Cardiac muscle cell (in vitro differentiated cells and primary cell): ENCODE measurements around the gene N4BP2. TPM values are rescaled to one million over a fixed set of nuclear protein-coding genes. Genes with fewer than 3 reads are reported as not detected.
"Not testable (repeated sequence)": the region's sequence is repeated elsewhere in the genome, so short reads cannot be mapped to it uniquely, and the experiment has no call there.

Experiments
- DNase-seq, 2 donors: peaks; one replicate each; pipeline versions ENCODE4 v3.0.0 to v3.0.0-alpha.2; 2010 to 2017; ENCODE audit warnings: low read depth in 1 of 2, low spot score in 1 of 2
- H3K27ac ChIP-seq: fragments of 200-600 bp; sonication (generic); 2 replicates; pipeline ENCODE4 v1.5.1; 2016
- H3K27me3 ChIP-seq: fragments of 200-600 bp; sonication (generic); 2 replicates; pipeline ENCODE4 v1.6.0; 2016; ENCODE audit warnings: control low read depth
- H3K36me3 ChIP-seq: fragments of 200-600 bp; sonication (generic); 2 replicates; pipeline ENCODE4 v1.5.1; 2016; ENCODE audit warnings: control low read depth
- H3K4me1 ChIP-seq: fragments of 200-600 bp; sonication (generic); 2 replicates; pipeline ENCODE4 v1.8.1; 2017; ENCODE audit warnings: low read depth, mild to moderate bottlenecking, mixed run types
- H3K4me3 ChIP-seq: fragments of 200-600 bp; sonication (generic); 2 replicates; pipeline ENCODE4 v1.5.1; 2016; ENCODE audit warnings: mild to moderate bottlenecking
- H3K9me3 ChIP-seq: fragments of 200-600 bp; sonication (generic); 2 replicates; pipeline ENCODE4 v1.5.1; 2017; ENCODE audit warnings: low read depth, mild to moderate bottlenecking, control low read depth
- polyA plus RNA-seq: library from polyadenylated mRNA; unstranded; fragments of >200 nt; fragmentation: Nextera tagmentation; extraction: Ambion mirVana; gene quantifications from 2 replicates; pipeline ENCODE4 v1.2.1, GENCODE V29; 2016
- total RNA-seq: library from RNA; depleted of rRNA; stranded (reverse); fragments of >200 nt; gene quantifications from 2 replicates; pipeline ENCODE4 v1.2.3, GENCODE V29; 2016
- TF ChIP-seq, protein P1 (sequence below): IDR thresholded peaks from 2 replicates; pipeline ENCODE4 v1.5.1; 2012; ENCODE audit warnings: low read depth, mild to moderate bottlenecking, low read length

N4BP2 gene
- total and polyA plus RNA-seq, 2 experiments from 2014 or later = 22.1 to 27.9 TPM

DNA sequence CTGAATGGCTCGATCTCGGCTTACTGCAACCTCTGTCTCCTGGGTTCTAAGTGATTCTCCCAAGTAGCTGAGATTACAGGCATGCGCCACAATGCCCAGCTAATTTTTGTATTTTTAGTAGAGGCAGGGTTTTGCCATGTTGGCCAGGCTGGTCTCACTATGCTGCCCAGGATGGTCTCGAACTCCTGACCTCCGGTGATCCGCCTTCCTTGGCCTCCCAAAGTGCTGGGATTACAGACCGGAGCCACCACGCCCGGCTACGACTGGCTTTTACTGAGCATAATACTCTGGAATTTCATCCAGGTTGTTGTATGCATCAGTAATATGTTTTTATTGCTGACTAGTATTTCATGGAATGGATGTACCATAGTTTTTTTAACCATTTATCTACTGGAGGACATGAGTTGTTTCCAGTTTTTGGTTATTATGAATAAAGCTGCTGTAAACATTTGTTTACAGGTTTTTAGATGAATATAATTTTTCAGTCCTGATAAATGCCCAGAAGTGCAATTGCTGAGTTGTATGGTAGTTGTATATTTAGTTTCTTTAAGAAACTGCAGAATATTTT, 31.2 kb downstream of the N4BP2 start:
- H3K27ac ChIP-seq = no peak overlapping the region
- H3K36me3 ChIP-seq = no peaks in the 10 kb centered on the region
- no peaks in the 10 kb centered on the region for H3K27me3 ChIP-seq
- TF ChIP-seq, protein P1, sequence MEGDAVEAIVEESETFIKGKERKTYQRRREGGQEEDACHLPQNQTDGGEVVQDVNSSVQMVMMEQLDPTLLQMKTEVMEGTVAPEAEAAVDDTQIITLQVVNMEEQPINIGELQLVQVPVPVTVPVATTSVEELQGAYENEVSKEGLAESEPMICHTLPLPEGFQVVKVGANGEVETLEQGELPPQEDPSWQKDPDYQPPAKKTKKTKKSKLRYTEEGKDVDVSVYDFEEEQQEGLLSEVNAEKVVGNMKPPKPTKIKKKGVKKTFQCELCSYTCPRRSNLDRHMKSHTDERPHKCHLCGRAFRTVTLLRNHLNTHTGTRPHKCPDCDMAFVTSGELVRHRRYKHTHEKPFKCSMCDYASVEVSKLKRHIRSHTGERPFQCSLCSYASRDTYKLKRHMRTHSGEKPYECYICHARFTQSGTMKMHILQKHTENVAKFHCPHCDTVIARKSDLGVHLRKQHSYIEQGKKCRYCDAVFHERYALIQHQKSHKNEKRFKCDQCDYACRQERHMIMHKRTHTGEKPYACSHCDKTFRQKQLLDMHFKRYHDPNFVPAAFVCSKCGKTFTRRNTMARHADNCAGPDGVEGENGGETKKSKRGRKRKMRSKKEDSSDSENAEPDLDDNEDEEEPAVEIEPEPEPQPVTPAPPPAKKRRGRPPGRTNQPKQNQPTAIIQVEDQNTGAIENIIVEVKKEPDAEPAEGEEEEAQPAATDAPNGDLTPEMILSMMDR = no peak
- H3K9me3 ChIP-seq = no peaks in the 10 kb centered on the region
- no peaks in the 10 kb centered on the region for H3K4me1 ChIP-seq
- H3K4me3 ChIP-seq = no peak overlapping the region
- DNase-seq = no peak

DNA sequence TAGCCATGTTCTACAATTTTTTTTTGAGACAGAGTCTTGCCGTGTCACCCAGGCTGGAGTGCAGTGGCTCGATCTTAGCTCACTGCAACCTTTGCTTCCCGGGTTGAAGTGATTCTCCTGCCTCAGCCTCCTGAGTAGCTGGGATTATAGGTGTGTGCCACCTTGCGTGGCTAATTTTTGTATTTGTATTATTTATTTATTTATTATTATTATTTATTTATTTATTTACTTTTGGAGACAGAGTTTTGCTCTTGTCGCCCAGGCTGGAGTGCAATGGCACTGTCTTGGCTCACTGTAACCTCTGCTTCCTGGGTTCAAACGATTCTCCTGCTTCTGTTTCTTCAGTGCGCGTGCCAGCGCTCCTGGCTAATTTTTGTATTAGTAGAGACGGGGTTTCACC, 36.8 kb downstream of the N4BP2 start:
- not testable (repeated sequence) for DNase-seq, H3K4me3 ChIP-seq, H3K27ac ChIP-seq, H3K36me3 ChIP-seq, H3K9me3 ChIP-seq, H3K4me1 ChIP-seq, H3K27me3 ChIP-seq

DNA sequence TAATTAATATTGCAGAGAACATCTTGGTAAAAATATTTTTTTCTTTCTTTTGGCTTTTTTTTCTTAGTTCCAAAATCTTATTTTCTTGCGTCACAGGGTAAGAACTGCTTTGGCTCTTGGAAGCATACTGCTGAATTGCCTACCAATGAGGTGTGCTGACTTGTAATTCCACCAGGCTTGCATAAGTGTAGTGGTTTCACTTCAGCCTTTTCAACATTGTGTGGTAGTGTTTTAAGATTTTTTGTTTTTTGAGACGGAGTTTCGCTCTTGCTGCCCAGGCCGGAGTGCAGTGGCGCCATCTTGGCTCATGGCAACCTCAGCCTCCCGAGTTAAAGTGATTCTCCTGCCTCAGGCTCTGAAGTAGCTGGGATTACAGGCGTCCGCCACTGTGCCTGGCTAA, 42.4 kb downstream of the N4BP2 start:
- Histone ChIP-seq H3K4me1 (no peaks in the 10 kb centered on the region), H3K27ac (no peak overlapping the region), H3K4me3 (no peak overlapping the region), H3K36me3 (peaks cover 7% of the 10 kb centered on the region), H3K27me3 (no peaks in the 10 kb centered on the region), H3K9me3 (no peaks in the 10 kb centered on the region)
- peak in 1 of 2 donors; percentile 4 for DNase-seq
- TF ChIP-seq, protein P1 = no peak

DNA sequence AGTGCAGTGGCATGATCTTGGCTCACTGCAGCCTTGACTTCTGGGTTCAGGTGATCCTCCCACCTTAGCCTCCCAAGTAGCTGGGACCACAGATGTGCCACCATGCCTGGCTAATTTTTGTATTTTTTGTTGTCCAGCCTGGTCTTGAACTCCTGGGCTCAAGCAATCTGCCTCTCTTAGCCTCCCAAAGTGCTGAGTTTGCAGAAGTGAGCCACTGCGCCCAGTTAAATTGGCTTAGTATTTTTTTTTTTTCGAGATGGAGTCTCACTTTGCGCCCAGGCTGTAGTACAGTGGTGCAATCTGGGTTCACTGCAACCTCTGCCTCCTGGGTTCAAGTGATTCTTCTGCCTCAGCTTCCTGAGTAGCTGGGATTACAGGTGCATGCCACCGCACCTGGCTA, 50.5 kb downstream of the N4BP2 start:
- H3K27ac ChIP-seq, H3K9me3 ChIP-seq, H3K27me3 ChIP-seq, DNase-seq, H3K4me1 ChIP-seq, H3K4me3 ChIP-seq: not testable (repeated sequence)
- H3K36me3 ChIP-seq = peaks cover 18% of the 10 kb centered on the region

DNA sequence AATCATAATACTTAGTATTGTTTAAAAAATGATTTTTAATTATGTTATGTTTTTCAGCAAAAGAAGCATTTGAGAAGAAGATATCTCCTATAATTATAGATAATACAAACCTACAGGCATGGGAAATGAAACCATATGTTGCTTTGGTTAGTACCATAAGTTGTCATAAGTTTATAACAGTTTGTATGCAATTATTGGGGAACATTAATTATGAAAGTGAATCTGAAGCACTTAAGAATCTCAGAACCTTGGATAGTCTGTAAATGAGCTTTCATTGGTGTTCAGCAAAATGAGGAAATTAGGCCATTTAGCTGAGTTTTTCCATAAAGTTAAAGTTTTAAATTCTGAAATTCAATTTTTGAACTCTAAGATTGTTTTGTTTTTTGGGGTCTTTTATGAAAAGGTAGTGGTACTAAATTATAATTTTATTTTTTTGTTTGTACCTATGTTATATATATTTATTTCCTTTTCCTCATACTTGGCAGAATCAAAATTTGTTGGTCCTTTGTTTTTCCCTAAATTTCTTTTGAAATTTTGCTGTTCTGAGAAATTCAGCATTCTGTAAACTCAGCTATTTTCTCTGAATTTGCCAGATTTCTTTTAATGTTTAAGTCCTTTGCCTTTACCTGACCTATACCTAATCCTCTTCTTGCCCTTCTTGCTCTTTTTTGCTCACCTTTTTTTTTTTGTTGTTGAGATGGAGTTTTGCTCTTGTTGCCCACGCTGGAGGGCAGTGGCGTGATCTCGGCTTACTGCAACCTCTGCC, 55.6 kb downstream of the N4BP2 start:
- H3K27ac ChIP-seq = no peak overlapping the region
- TF ChIP-seq, protein P1 = no peak
- no peaks in the 10 kb centered on the region for H3K4me1 ChIP-seq
- peaks cover 15% of the 10 kb centered on the region for H3K36me3 ChIP-seq
- DNase-seq = no peak
- H3K4me3 ChIP-seq = no peak overlapping the region
- no peaks in the 10 kb centered on the region for H3K9me3 ChIP-seq
- H3K27me3 ChIP-seq = no peaks in the 10 kb centered on the region

DNA sequence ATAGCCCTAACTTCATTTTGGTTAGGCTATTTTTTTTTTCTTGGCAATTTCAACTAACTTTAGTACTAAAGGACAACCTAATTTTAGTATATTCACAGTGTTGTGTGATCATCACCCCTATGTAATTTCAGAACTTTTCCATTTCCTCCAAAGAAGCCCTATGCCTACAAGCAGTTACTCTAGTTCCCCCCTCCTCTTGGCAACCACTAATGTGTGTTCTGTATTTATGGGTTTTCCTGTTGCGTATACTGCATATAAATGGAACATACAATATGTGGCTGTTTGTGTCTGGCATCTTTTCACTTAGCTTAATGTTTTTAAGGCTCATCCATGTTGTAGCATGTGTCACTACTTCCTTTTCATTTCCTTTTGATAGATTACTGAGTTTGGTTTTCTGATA, 57.6 kb downstream of the N4BP2 start:
- no peaks in the 10 kb centered on the region for H3K4me1 ChIP-seq
- no peaks in the 10 kb centered on the region for H3K27me3 ChIP-seq
- no peaks in the 10 kb centered on the region for H3K9me3 ChIP-seq
- peaks cover 22% of the 10 kb centered on the region for H3K36me3 ChIP-seq
- no peak overlapping the region for H3K4me3 ChIP-seq
- TF ChIP-seq, protein P1 = no peak
- no peak overlapping the region for H3K27ac ChIP-seq
- DNase-seq = no peak
